AG10803 (cell line): ENCODE measurements around the gene PMEL.

ENCODE experiments used
- DNase-seq: peaks from one replicate; pipeline ENCODE4 v3.0.0; 2010; ENCODE audit warnings: low read depth
- H3K4me3 ChIP-seq: 2 replicates; pipeline ENCODE4 v1.5.1; 2011; ENCODE audit warnings: mild to moderate bottlenecking, low read length, control low read depth
- TF ChIP-seq, protein P1 (sequence below): conservative IDR thresholded peaks from 2 replicates; pipeline ENCODE4 v1.5.1; 2011; ENCODE audit warnings: mild to moderate bottlenecking, low read length, control low read depth, inconsistent platforms

PMEL gene

DNA sequence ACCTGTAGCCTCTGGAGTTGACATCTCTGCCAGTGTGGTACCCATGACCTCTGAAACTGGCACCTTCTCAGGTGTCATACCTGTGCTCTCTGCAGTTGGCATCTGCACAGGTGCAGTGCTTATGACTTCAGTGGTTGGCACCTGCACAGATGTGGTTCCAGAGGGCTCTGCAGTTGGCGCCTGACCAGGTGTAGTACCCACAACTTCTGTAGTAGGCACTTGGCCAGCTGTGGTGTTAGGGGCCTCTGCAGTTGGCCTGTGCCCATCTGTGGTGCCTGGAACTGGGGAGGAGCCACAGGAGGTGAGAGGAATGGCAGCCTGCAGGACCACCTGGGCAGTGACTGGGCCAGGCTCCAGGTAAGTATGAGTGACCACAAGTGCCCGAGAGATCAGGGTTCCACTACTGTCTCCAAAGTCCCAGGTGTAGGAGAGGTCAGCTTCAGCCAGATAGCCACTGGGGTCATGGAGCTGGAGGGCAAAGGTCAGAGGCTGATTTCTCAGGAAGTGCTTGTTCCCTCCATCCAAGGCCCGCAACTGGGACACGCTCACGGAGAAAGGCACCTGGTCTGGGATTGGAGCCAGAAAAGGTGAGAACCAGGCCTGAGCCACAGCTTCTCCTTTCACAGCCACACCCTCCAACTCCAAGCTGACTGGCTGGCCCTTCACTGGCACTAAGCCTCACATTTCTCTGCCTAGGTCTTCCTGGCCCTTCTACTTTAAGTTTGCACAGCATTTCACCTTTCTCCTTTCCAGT, 8.6 kb downstream of the PMEL start:
- no peak for DNase-seq
- H3K4me3 ChIP-seq = no peak overlapping the region
- TF ChIP-seq, protein P1, sequence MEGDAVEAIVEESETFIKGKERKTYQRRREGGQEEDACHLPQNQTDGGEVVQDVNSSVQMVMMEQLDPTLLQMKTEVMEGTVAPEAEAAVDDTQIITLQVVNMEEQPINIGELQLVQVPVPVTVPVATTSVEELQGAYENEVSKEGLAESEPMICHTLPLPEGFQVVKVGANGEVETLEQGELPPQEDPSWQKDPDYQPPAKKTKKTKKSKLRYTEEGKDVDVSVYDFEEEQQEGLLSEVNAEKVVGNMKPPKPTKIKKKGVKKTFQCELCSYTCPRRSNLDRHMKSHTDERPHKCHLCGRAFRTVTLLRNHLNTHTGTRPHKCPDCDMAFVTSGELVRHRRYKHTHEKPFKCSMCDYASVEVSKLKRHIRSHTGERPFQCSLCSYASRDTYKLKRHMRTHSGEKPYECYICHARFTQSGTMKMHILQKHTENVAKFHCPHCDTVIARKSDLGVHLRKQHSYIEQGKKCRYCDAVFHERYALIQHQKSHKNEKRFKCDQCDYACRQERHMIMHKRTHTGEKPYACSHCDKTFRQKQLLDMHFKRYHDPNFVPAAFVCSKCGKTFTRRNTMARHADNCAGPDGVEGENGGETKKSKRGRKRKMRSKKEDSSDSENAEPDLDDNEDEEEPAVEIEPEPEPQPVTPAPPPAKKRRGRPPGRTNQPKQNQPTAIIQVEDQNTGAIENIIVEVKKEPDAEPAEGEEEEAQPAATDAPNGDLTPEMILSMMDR = no peak

DNA sequence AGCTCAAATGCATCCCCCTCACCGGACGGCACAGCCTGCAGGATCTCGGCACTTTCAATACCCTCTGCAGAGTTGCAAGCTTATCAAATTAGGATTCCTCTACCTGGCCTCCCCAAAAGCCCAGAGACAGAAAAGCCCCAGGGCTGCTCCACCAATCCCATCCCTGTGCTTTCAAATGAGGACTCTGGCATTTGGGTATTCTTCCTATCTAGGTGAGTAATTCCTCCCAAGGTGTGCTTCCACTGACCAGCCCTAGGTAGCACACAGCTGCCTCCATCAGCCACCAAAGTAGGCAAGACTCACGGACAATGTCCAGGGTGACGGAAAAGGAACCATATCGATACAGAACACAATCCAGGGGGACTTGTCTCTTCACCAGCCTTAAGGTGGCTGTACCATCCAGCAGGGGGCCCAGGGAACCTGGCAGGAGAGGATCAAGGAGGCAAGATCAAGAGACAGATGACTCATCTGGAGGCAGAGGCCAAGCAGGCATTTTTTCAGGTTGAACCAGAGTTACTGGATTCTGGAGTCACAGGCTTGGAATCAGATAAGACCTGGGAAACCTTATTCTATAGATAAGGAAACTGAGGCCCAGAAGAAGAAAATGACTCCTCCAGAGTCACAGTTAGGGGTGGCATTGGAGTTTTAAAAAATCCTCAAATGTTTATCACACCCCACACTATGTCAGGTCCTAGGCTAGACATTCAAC, 9.9 kb downstream of the PMEL start:
- H3K4me3 ChIP-seq = no peak overlapping the region
- TF ChIP-seq, protein P1 = peak; percentile 40
- DNase-seq = peak; percentile 44

DNA sequence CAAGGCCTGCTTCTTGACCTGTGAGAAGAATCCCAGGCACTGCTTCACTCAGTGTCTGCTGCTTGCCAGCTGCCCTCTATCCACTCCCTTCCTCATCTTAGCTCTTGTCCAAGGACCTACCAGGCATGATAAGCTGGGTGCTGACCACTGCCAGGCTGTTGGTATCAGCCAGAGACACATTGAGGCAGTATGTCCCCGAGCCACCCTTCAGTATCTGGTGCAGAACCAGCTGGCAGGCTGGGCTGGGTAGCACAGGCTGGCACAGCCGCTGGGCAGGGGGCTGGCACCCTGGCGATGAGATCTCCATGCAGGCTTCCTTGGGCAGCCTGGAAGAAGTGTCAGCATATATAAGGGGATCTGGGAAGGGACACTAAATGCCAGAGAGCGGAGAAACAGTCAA, 10.5 kb downstream of the PMEL start:
- TF ChIP-seq, protein P1 = no peak
- DNase-seq = no peak
- no peak overlapping the region for H3K4me3 ChIP-seq

DNA sequence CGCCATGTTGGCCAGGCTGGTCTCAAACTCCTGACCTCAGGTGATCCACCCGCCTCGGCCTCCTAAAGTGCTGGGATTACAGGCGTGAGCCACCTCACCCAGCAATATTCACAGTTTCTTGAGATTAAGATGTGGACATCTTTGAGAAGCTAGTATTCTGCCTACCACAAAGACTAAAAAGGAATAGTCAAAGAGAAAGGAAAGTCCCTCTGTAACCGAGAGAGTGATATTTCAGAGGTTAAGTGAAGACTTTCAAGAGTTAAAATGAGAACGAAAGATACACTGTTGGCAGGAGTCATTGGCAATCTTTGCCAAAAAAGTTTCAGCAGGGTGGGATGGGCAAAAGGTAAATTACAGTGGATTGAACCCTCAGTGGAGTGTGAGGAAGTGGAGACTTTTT, 19.3 kb downstream of the PMEL start:
- TF ChIP-seq, protein P1 = no peak
- H3K4me3 ChIP-seq = no peak overlapping the region
- DNase-seq = no peak

DNA sequence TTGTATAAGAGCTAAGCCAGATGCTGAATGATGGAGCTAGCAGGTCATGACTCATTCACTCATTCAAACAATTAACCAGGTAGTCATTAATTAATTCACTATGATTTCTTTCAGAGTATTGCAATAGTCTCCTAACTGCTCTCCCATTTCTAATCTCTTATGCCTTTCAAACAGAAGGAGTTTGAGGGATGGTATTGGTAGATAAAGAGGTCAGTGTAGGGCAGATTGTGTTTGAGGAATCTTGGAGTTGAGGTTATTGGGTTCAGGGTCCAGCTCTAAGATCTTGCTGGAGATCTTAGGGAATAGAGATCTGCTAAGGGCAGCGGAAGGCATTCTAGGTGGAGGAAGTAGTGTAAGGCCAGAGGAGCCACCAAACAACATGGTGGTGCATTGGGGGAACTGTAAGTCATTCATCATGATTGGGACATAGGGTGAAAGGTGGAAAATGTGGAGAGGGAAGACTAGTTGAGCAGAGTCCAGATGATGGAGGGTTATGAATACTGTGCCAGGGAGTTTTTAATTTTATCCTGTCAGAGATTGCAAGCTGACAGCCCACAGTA, 23.2 kb downstream of the PMEL start:
- H3K4me3 ChIP-seq = no peak overlapping the region
- TF ChIP-seq, protein P1 = no peak
- DNase-seq = no peak

DNA sequence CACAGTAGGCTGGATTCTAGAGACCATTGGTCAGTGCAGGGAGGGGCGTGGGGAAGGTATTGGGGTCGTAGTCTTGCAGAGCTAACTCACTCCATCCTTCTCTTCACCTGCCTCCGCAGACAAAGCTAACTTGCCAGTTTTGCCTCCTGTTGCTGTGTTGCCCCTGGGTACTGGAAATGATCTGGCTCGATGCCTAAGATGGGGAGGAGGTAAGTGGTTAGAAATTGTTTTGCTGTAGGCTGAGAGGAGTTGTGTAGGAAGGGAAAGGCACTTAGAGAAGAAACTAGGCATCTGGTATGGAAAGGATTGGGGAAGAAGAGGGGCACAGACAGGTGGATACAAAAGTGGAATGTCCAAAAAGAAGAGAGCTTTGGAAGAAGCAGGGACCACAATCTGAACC, 23.8 kb downstream of the PMEL start:
- no peak overlapping the region for H3K4me3 ChIP-seq
- TF ChIP-seq, protein P1 = no peak
- DNase-seq = no peak
